ENCODE data around the gene REEP2.

GRCh38 chr5:138455232-138455930 is 16.5 kb downstream of the REEP2 start:
- TF ChIP-seq CTCF (IDR thresholded peaks at IDR 0.05 in 4 of 5, conservative IDR thresholded peaks at IDR 0.05 in 1 of 5) (no peak), POLR2A (IDR thresholded peaks at IDR 0.05) (no peak)
